Esophagus squamous epithelium (tissue), 4 donors: ENCODE data around the gene GPRC5B.

ENCODE experiments used
- CTCF ChIP-seq, 6 experiments: fragments of 450-650 bp in 4 of 6; fragments of 200-600 bp in 2 of 6; sonication (generic) in 2 of 6; IDR thresholded peaks; one replicate each; pipeline ENCODE4 v1.5.1; 2016 to 2019; ENCODE audit warnings: antibody characterized with exemption in 6 of 6, mild to moderate bottlenecking in 4 of 6, moderate library complexity in 4 of 6
- POLR2A ChIP-seq, 4 donors: fragments of 450-650 bp; IDR thresholded peaks; one replicate each; pipeline ENCODE4 v1.6.1; 2017; ENCODE audit warnings: antibody characterized with exemption in 4 of 4, mild to moderate bottlenecking in 4 of 4, moderate library complexity in 3 of 4

- TF ChIP-seq POLR2A (IDR thresholded peaks at IDR 0.05) (no peak), CTCF (IDR thresholded peaks at IDR 0.05) (peak in 1 of 6 experiments; percentile 4)
These were observed 914 bp upstream of the GPRC5B start for GRCh38 chr16:19885451-19886072.
